Stimulated activated CD8-positive, alpha-beta memory T cell treated with anti-CD3 and anti-CD28 coated beads, Interleukin-4, amount 100 ng/mL, for 4 hours (primary cell): Measurements from ENCODE around the gene ZCCHC18.
"Not testable (repeated sequence)": the region's sequence is repeated elsewhere in the genome, so short reads cannot be mapped to it uniquely, and the experiment has no call there.

ENCODE experiments used
- DNase-seq, 2 donors: peaks; one replicate each; pipeline ENCODE4 v3.0.0-alpha.2; 2020; ENCODE audit warnings: low read depth in 2 of 2, low spot score in 1 of 2

Gene ZCCHC18

GRCh38 chrX:104112326-104112951, at the start of gene ZCCHC18:
ZCCHC18 (plus strand) TSS chrX:104112523; CDS start chrX:104114112, 1,589 bp downstream.
- DNase-seq = no peak

GRCh38 chrX:104062636-104063035, 49.7 kb upstream of the ZCCHC18 start:
- DNase-seq = not testable (repeated sequence)

- DNase-seq = not testable (repeated sequence)
Measured at GRCh38 chrX:104075778-104076445, 36.4 kb upstream of the ZCCHC18 start, which contains the start of gene TMSB15C. TMSB15C (minus strand) TSS chrX:104076236.

- not testable (repeated sequence) for DNase-seq
Measured at GRCh38 chrX:104077854-104078253, 34.5 kb upstream of the ZCCHC18 start.

- no peak for DNase-seq
Measured at GRCh38 chrX:104084063-104084462, 28.3 kb upstream of the ZCCHC18 start.

GRCh38 chrX:104084534-104085277, 27.6 kb upstream of the ZCCHC18 start:
- DNase-seq = no peak

GRCh38 chrX:104085477-104085876, 26.8 kb upstream of the ZCCHC18 start:
- DNase-seq = no peak

- no peak for DNase-seq
Measured at GRCh38 chrX:104085919-104086318, 26.4 kb upstream of the ZCCHC18 start.

GRCh38 chrX:104098151-104098808, 14.0 kb upstream of the ZCCHC18 start:
- DNase-seq = no peak

- no peak for DNase-seq
Measured at GRCh38 chrX:104098919-104099318, 13.4 kb upstream of the ZCCHC18 start.

GRCh38 chrX:104104676-104105075, 7.6 kb upstream of the ZCCHC18 start:
- no peak for DNase-seq

GRCh38 chrX:104105330-104106262, 6.7 kb upstream of the ZCCHC18 start:
- DNase-seq = no peak

- DNase-seq = no peak
Measured at GRCh38 chrX:104108955-104109354, 3.4 kb upstream of the ZCCHC18 start.

- not testable (repeated sequence) for DNase-seq
Measured at GRCh38 chrX:104110491-104111240, 1.7 kb upstream of the ZCCHC18 start.

GRCh38 chrX:104113222-104113965, 1.1 kb downstream of the ZCCHC18 start:
- DNase-seq = peak; percentile 9 to 13

GRCh38 chrX:104117759-104118158, 5.4 kb downstream of the ZCCHC18 start:
- DNase-seq = no peak

- DNase-seq = no peak
Measured at GRCh38 chrX:104118765-104119164, 6.4 kb downstream of the ZCCHC18 start.

GRCh38 chrX:104122829-104123228, 10.5 kb downstream of the ZCCHC18 start:
- no peak for DNase-seq

GRCh38 chrX:104126856-104127255, 14.5 kb downstream of the ZCCHC18 start:
- no peak for DNase-seq
